ENCODE data around the gene NUF2.
A peak's percentile ranks its signal among the peaks of the same experiment; 100 is the strongest.
"Not testable (repeated sequence)": the region's sequence is repeated elsewhere in the genome, so short reads cannot be mapped to it uniquely, and the experiment has no call there.

NUF2 gene

DNA sequence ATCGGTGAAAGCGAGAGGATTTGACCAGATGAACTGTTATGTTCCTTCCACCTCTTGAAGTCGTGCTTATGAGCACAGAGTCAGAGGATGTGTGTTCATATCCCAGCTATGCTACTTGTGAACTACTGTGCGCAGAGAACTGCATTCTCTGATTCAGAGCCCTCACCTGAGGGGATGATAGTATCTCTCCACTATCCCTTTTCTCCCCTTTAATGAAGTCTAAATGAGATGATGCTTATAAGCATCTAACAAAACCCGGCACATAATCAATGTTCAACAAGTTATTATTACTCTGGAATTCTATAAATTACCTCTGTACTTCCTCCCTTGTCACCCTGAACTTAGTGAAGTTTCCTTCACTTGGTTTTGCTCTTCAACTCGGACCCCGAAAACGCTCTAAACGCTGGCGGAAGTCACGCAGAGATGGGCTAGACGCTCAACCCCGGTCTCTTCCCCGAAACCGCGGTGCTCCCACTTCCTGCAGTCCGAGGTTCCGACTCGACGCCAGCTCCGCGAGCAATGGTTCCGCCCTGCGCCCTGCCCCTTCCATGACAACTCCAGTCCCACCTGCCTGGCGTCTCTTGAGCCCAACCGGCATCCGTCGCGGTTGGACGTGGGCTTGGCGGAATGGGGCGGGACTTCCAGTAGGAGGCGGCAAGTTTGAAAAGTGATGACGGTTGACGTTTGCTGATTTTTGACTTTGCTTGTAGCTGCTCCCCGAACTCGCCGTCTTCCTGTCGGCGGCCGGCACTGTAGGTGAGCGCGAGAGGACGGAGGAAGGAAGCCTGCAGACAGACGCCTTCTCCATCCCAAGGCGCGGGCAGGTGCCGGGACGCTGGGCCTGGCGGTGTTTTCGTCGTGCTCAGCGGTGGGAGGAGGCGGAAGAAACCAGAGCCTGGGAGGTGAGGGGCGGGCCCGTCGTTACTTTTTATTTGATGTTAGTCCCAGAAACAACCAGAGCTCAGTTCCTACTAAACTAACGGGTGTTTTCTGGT, at the start of gene NUF2:
TSS of gene NUF2 (plus strand) at position 644 of the 995 bp plus-strand sequence. CDS start 4,098 bp downstream, outside the sequence.
- peak; percentile 91 to 97 (median 92) for DNase-seq

DNA sequence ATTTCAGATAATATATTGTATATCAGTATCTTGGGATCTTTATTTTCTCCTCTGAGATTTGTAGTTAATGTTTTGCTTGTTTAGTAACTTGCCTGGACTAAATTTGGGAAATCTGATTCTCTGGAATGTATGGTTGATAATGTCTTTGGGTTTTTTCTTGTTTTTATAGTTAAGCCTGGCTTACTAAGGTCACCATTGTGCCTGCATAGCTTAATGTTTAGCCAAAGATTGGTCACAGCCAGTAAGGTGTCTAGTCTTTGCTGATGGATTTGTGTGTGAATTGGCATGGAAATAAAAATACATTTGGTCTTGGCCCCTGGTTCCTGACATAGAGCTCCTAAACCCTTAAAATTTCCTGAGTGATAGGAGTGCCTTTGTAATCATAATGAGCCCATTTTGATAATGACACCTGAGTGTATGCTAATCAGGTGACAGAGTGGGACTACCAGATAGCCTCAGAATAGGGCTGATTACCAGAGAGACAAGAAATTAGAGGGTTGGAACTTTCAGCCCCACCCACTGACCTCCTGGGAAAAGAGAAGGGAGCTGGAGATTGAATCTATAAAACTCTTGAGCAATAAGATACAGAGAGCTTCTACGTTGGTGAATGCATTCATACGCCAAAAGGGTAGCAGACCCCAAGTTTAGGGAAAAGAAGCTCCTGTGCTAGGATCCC, 47.9 kb upstream of the NUF2 start:
- DNase-seq = no peak

GRCh38 chr1:163275222-163275621, 46.5 kb upstream of the NUF2 start:
- DNase-seq = no peak

DNA sequence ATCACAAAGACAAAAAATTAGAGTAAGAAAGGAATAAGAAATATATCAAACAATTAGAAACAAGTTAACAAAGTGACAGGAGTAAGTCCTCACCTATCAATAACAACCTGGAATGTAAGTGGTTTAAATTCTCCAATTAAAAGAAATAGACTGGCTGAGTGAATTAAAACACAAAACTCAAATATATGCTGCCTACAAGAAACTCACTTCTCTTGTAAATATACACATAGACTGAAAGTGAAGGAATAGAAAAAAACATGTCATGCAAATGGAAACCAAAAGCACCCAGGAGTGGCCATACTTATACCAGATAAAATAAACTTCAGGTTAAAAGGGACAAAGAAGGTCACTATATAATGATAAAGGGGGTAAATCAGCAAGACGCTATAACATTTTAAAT, 43.2 kb upstream of the NUF2 start:
- DNase-seq = no peak

DNA sequence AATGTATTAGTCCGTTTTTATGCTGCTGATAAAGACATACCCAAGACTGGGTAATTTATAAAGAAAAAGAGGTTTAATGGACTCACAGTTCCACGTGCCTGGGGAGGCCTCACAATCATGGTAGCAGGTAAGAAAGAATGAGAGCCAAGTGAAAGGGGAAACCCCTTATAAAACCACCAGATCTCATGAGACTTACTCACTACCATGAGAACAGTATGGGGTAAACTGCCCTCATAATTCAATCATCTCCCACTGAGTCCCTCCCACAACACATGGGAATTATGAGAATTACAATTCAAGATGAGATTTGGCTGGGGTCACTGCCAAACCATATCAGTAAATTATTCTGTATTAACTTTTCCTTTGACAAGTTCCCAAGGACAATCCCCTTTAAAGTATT, 36.9 kb upstream of the NUF2 start:
- DNase-seq = not testable (repeated sequence)

DNA sequence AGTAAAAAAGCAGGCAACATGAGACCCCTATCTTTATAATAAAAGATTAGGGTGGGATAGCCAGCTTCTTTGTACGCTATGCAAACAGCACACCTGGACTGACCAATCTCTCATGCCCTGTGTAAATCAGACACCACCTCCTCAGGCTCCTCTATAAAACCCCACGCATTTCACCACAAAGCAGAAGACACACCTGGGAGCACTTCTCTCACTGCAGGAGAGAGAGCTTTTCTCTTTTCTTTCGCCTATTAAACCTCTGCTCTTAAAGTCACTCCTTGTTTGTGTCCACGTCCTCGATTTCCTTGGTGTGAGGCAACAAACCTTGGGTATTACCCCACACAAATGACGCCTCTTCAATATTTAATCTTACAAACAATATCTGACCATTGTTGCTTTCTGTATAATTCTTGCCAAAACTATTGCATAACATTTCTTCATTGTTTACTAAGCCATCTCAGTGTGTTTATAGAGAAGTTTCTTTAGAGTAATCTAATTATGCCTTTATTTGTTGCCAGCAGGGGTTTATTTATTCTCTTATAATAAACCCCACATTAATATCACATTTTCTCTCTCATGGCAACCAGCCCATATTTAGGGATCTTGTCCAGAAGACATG, 31.6 kb upstream of the NUF2 start:
- no peak for DNase-seq

GRCh38 chr1:163291461-163291860, 30.3 kb upstream of the NUF2 start:
- no peak for DNase-seq

DNA sequence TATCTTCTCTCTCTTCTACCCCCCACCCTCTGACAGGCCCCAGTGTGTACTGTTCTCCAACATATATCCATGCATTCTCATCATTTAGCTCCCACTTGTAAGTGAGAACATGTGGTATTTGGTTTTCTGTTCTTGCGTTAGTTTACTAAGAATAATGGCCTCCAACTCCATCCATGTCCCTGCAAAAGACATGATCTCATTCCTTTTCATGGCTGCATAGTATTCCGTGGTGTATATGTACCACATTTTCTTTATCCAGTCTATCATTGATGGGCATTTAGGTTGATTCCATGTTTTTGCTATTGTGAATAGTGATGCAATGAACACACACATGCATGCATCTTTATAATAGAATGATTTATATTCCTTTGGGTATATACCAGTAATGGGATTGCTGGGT, 29.6 kb upstream of the NUF2 start:
- not testable (repeated sequence) for DNase-seq

GRCh38 chr1:163293497-163293896, 28.3 kb upstream of the NUF2 start:
- not testable (repeated sequence) for DNase-seq

GRCh38 chr1:163295949-163296348, 25.8 kb upstream of the NUF2 start:
- no peak for DNase-seq

DNA sequence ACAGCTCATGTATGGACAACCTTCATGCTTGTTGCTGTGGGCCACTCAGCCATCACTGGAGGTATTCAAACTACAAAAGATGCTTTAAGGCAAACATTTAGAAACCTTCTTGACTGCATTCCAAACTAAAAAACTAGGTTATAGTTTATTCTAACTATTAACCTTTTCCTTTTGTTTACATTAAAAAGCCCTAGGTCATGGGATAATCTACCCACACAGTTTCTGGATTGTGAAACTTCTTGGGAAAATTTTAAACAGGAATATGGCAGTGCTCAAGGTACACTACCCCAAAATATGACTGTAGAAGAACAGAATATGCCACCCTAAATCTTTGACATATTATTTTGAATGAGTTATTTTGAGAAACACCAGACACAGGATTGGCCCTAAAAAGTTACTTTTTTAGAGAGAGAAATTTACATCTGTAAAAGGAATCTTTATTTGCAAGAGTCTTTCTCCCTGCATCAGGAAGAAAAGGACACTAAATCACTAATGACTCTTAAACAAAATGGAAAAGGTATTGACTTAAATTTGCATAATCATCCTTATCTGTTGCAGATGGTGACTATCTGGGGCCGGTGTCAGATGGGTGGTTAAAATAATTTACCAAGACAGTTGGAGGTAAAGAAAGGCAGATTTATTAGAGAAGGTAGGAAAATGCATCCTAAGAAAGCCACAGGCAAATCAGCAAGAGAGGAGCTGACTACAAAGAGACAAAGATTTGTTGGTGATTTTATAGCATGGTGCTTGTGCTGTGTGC, 25.1 kb upstream of the NUF2 start:
- no peak for DNase-seq

DNA sequence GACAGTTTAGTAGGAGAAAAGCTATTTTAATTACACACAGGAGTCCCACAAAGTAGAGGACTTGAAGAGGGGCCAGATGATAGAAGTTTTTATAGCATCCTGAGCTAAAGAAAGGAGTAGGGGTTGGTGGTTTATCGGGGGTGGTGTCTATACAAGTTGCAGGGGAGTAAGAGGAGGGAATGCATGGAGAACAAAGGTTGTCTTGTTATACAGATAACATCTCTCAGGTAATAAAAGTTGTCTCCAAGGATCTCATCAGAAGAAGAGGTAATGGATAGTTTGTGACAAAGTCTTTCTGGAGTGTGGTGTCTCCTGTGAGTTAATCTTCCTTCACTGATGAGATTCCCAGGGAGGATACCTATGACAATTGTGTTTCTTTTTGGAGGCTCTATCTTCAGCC, 23.4 kb upstream of the NUF2 start:
- no peak for DNase-seq

DNA sequence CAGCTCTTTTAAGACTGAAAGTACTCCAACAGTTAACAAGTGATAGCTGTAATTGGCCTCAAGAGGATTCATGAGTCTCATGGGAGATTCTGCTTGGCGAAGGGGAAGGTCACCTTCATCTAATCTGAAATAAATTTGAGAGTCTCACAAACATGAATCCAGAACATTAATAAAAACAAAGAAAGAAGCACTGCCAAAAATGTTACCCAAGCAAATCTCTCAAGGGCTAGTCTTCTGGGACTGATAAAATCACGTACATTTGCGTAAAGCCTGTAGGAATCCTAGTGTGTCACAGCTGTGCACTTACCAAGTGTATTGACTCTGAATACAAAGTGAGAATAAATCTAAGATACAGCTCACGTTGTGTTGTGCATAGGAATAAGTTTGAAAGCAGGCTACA, 21.2 kb upstream of the NUF2 start:
- no peak for DNase-seq

DNA sequence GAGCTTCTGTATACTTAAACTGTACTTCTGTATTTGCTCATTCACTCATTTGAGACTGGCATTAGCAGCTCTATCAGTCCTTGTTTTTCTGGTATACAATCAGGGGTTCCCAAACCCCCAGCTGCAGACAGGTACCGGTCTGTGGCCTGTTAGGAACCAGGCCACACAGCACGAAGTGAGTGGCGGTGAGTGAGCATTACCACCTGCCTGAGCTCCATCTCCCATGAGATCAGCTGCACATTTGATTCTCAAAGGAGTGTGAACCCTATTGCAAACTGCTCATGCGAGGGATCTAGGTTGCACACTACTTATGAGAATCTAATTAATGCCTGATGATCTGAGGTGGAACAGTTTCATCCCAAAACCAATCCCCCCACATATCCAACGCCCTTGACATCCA, 18.2 kb upstream of the NUF2 start:
- DNase-seq = no peak

DNA sequence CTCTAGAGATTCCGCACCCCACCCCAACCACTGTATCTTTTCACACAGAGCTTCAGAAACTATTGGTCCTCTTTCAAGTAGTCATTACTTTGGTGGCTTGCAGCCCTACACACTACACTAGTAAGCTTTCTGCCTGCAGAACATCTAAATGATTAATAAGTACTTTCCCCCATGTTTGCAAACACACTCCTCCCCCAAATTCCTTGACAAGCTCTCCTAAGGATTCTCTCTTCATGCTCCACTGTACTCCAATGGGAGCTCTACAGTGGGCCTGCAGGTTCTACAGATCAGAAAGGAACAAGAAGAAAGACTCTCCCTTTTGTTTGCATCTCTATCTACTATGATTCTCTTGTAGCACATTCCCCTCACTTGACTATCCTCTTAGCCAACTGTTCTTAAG, 16.3 kb upstream of the NUF2 start:
- DNase-seq = no peak

- no peak for DNase-seq
These were observed 14.1 kb upstream of the NUF2 start for GRCh38 chr1:163307479-163308171.

- no peak for DNase-seq
These were observed 12.9 kb upstream of the NUF2 start for GRCh38 chr1:163308811-163309210.

DNA sequence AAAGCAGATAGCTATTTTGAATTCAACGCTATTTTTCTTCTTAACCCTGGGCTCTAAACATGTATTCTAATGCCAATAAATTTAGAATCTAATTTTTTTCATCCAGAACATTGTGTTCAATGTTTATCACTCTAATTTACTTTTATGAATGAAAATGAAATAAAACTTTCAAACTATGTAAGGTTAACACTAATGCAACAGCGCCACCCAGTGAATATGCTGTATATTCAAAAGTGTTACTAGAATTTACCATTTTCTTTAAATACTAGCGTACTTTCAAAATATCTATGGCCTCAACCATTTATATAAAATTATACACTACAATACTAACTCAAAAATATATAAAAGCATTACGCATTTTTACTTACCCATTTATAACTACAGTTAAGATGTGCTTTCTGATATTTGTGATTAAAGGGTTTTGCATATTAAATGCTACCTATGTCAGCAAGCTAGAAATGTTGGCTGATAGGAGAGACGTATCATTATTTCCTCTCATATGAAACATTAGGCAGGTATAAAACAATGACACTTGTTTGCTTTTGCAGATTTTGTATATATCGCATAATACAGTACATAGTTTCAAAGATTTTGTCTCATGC, 5.9 kb upstream of the NUF2 start:
- peak in 3 of 4 experiments; percentile 7 to 12 (median 12) for DNase-seq

- no peak for DNase-seq
These were observed 863 bp upstream of the NUF2 start for GRCh38 chr1:163320891-163321290.

DNA sequence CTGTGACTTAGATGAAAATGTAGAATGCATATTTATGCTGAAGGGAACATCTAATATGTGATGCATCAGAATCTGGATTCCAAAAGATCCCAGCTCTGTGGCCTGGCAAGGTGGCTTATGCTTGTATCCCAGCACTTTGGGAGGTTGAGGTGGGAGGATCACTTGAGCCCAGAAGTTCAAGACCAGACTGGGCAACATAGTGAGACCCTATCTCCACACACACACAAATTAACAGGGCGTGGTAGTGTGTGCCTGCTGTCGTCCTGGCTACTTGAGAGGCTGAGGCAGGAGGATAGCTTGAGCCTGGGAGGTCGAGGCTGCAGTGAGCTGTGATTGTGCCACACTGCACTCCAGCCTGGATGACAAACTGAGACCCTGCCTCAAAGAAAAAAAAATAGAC, 1.6 kb downstream of the NUF2 start:
- not testable (repeated sequence) for DNase-seq

- DNase-seq = no peak
These were observed 9.4 kb downstream of the NUF2 start for GRCh38 chr1:163331116-163331515.

DNA sequence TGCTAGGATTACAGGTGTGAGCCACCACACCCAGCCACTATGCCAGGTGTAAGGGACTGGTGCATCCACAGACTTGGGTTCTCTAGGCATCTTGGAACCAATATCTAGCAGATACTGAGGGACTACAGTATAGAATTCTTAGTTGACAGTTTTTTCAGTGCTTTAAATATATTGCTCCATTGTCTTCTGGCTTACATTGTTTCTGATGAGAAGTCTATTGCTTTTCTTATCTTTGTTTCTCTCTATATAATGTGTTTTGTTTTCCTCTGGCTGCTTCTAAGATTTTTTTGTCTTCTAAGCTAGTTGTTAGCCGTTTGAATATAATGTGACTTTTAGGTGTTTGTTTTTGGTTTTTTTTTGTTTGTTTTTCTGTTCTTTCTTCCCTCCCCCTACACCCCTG, 13.5 kb downstream of the NUF2 start:
- no peak for DNase-seq
